ENCODE measurements around the gene BAZ2A.

Gene BAZ2A

GRCh38 chr12:56616244-56616643, 13.9 kb downstream of the BAZ2A start:
- peaks cover 63 to 91% of the 10 kb centered on the region in 2 experiments for H3K36me3 ChIP-seq (ENCODE audit: control insufficient read depth in 2 of 2, insufficient read depth in 1 of 2, low read length in 2 of 2)
- POLR2A ChIA-PET: interaction anchor here (0.6 to 0.9 kb wide), 3 partner anchors 13 to 102 kb away, joined by 3 to 4 read pairs (median 3); no protein-coding TSS in a partner anchor
- H3K9me3 ChIP-seq (ENCODE audit: control insufficient read depth, insufficient read depth, low read depth, low read length): no peaks in the 10 kb centered on the region
- TF ChIP-seq ZNF585B (tag by site-specific recombination; IDR thresholded peaks at IDR 0.05): no peak
- no peak for TF ChIP-seq ZNF692 (tag by site-specific recombination; IDR thresholded peaks at IDR 0.05)
- no peak for TF ChIP-seq ZNF239 (tag by site-specific recombination; IDR thresholded peaks at IDR 0.05)
- TF ChIP-seq ZNF140 (tag by site-specific recombination; IDR thresholded peaks at IDR 0.05): no peak
- TF ChIP-seq ZNF610 (tag by site-specific recombination; IDR thresholded peaks at IDR 0.05; ENCODE audit: borderline replicate concordance): no peak
- TF ChIP-seq PATZ1 (tag by site-specific recombination; IDR thresholded peaks at IDR 0.05): no peak
- TF ChIP-seq ZNF544 (tag by site-specific recombination; IDR thresholded peaks at IDR 0.05): no peak
- TF ChIP-seq ZIC2 (tag by site-specific recombination; IDR thresholded peaks at IDR 0.05): no peak
- TF ChIP-seq ZNF707 (tag by site-specific recombination; IDR thresholded peaks at IDR 0.05): no peak
- CTCF ChIA-PET: interaction anchor here (1.0 to 1.1 kb wide), 2 partner anchors 20 to 23 kb away, joined by 3 read pairs; no protein-coding TSS in a partner anchor
- no peak overlapping the region for H3K4me3 ChIP-seq (ENCODE audit: low read depth, low read length)
- H3K27ac ChIP-seq (ENCODE audit: extremely low read depth, low read depth, low read length): 0 out of 2 replicates have a peak overlapping the region, but pooled peaks have one; percentile 16
- no peaks in the 10 kb centered on the region for H3K4me1 ChIP-seq (ENCODE audit: control insufficient read depth, insufficient read depth, low read length)

- ChIA-PET POLR2A (no interaction called here), CTCF (interaction anchor here (1.5 to 1.8 kb wide), 2 partner anchors 22 to 101 kb away, joined by 3 to 9 read pairs; no protein-coding TSS in a partner anchor)
- no peak overlapping the region for H3K27ac ChIP-seq (ENCODE audit: extremely low read depth, low read depth, low read length)
- H3K4me3 ChIP-seq (ENCODE audit: low read depth, low read length): no peak overlapping the region
- H3K4me1 ChIP-seq (ENCODE audit: control insufficient read depth, insufficient read depth, low read length): no peaks in the 10 kb centered on the region
- H3K9me3 ChIP-seq (ENCODE audit: control insufficient read depth, insufficient read depth, low read depth, low read length): no peaks in the 10 kb centered on the region
- TF ChIP-seq KLF9 (tag by site-specific recombination; IDR thresholded peaks at IDR 0.05; ENCODE audit: low read depth) (no peak), ZNF223 (tag by site-specific recombination; IDR thresholded peaks at IDR 0.05) (no peak), ZBTB49 (tag by site-specific recombination; IDR thresholded peaks at IDR 0.05; ENCODE audit: low read depth) (no peak), SETDB1 (IDR thresholded peaks at IDR 0.05; ENCODE audit: insufficient read length, low read length) (no peak), ELK4 (IDR thresholded peaks at IDR 0.05; ENCODE audit: borderline replicate concordance, low read depth, low read length) (no peak), ZNF324 (tag by site-specific recombination; IDR thresholded peaks at IDR 0.05) (no peak), ZSCAN23 (tag by site-specific recombination; IDR thresholded peaks at IDR 0.05) (no peak), ZNF677 (tag by site-specific recombination; IDR thresholded peaks at IDR 0.05) (no peak), ZNF791 (tag by site-specific recombination; IDR thresholded peaks at IDR 0.05) (no peak), ZNF626 (tag by site-specific recombination; IDR thresholded peaks at IDR 0.05) (no peak), ZNF211 (tag by site-specific recombination; IDR thresholded peaks at IDR 0.05; ENCODE audit: low read depth) (no peak), REST (tag by site-specific recombination; IDR thresholded peaks at IDR 0.05) (no peak), ZNF513 (tag by site-specific recombination; IDR thresholded peaks at IDR 0.05) (no peak)
- peaks cover 67 to 94% of the 10 kb centered on the region in 2 experiments for H3K36me3 ChIP-seq (ENCODE audit: control insufficient read depth in 2 of 2, insufficient read depth in 1 of 2, low read length in 2 of 2)
Observed at GRCh38 chr12:56614627-56615026, 15.5 kb downstream of the BAZ2A start.

Data from HEK293 (cell line).